Activated CD4-positive, alpha-beta T cell treated with anti-CD3 and anti-CD28 coated beads, Interleukin-10, Interleukin-2, amounts not matched to agents 100 ng/mL and 50 ng/mL, durations not matched to agents 16 hours and 8 hours (primary cell): ENCODE data around the gene TNFRSF21.
"Not testable (repeated sequence)": the region's sequence is repeated elsewhere in the genome, so short reads cannot be mapped to it uniquely, and the experiment has no call there.

Experiments
- DNase-seq: peaks from one replicate; pipeline ENCODE4 v3.0.0-alpha.2; 2020

Gene TNFRSF21

GRCh38 chr6:47283993-47284392, 25.7 kb downstream of the TNFRSF21 start:
- no peak for DNase-seq

DNA sequence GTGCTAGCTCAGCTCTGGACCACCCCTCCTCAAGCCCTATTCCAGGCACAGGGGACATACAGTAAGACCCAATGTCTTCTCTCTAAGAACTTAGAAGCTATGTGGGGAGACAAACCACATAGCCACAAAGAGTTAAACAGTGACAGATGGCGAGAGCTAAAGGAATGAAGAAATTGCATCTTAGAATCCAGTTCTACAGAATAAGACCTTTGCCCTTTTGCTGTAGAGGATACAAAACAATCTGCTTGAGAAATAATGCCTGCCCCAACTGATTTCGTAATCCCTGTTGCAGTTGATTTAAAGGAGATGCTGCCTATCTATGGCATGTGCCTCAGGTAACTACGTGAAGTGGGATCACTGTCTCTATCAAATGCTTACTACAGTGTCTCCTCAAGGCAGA, 31.2 kb downstream of the TNFRSF21 start:
- no peak for DNase-seq

- no peak for DNase-seq
Measured at GRCh38 chr6:47277702-47278101, 32.0 kb downstream of the TNFRSF21 start.

GRCh38 chr6:47276377-47276776, 33.3 kb downstream of the TNFRSF21 start:
- no peak for DNase-seq

DNA sequence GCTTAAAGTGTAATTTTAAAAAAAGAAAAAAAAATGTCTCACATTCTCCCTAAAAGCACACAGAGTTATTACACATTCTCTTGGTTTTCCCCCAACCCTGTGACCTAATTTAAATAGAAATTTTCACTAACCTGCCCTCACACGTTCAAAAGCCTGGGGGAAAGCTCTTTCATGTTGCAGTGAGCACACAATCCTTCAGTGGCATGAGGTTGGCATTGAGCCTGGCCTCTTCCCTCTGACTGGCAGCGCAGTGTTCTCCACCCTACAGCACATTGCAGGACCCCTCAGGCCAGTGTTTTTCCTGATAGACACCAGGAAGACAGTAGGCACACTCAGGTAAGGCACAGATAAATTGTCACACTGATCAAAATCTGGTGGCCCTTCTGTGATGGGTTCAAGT, 34.1 kb downstream of the TNFRSF21 start:
- no peak for DNase-seq

DNA sequence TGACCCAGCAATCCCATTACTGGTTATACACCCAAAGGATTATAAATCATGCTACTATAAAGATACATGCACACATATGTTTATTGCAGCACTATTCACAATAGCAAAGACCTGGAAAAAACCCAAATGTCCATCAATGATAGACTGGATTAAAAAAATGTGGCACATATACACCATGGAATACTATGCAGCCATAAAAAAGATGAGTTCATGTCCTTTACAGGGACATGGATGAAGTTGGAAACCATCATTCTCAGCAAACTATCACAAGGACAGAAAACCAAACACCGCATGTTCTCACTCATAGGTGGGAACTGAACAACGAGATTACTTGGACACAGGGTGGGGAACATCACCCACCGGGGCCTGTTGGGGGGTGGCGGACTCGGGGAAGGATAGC, 34.6 kb downstream of the TNFRSF21 start:
- not testable (repeated sequence) for DNase-seq

GRCh38 chr6:47268572-47269187, 41.0 kb downstream of the TNFRSF21 start:
- no peak for DNase-seq

- no peak for DNase-seq
Measured at GRCh38 chr6:47267301-47267700, 42.4 kb downstream of the TNFRSF21 start.

GRCh38 chr6:47265971-47266370, 43.7 kb downstream of the TNFRSF21 start:
- DNase-seq, result no peak

GRCh38 chr6:47264775-47265184, 44.9 kb downstream of the TNFRSF21 start:
- no peak for DNase-seq

- DNase-seq, result no peak
Measured at GRCh38 chr6:47263268-47263667, 46.4 kb downstream of the TNFRSF21 start.

DNA sequence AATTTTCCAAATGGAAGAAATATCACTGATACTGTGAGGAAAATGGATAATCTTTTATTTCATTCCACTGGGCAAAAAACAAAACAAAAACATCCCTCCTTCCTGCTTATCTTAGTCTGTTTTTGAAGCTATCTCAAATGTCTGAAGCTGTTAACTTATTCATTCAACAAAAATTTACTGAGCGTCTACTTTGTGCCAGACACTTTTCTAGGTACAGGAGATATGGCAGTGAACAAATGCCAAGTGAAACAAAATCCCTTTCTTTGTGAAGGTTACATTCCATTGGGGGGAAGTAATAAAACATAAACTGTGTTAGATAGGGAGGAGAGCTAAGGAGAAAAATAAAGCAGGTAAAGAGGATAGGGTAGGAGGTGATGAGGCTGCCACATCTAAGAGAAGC, 47.5 kb downstream of the TNFRSF21 start:
- DNase-seq, result no peak

GRCh38 chr6:47261191-47261590, 48.5 kb downstream of the TNFRSF21 start:
- DNase-seq, result no peak

GRCh38 chr6:47260021-47260420, 49.7 kb downstream of the TNFRSF21 start:
- DNase-seq, result no peak

- no peak for DNase-seq
Measured at GRCh38 chr6:47258724-47259347, 50.9 kb downstream of the TNFRSF21 start.

DNA sequence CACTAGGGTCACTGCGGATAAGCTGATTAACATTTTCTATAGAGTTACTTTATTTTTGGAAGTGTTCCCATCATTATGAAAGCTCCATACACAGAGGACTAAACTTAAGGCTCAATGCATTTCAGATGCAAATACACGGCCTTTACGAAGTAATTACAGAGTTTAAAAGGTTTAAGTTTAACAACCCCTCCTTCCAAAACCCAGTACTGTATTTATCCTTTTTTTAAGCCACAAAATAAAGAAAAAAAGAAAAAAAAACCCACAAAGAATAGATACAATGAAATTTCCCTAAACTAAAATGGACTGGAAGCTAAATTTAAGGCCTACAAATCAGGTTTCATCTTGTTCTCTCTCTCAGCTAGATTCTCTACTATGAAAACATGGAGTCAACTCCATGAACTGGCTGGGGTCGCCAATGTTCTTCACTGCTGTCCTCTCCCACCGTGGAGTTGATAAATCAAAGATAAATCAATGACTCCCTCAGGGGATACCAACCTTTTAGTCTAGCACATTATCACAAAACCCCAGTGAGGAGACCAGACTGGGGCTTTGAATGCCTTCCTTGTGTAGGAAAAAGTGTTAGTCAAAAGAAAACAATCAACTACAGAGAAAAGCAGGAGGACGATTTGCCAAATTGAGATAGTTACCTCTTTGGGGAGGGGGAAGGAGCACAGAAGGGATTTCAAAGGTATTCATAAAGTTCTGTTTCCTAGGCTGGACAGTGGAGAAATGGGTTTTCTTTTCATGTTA, 52.5 kb downstream of the TNFRSF21 start:
- no peak for DNase-seq

DNA sequence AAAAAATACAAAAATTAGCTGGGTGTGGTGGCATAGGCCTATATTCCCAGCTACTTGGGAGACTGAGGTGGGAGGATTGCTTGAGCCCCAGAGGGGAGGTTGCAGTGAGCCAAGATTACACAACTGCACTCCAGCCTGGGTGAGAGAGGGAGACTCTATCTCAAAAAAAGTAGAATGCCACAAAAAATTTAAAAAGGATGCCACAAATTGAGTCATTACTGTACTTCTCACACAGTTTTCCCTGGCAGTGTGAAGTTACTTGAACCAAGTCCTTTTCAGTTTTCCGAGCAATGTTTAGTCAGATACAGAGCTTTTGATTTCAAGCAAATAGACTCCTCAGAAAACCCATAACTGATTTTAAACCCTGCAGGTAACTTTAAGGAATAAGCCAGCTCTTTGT, 53.3 kb downstream of the TNFRSF21 start:
- no peak for DNase-seq

GRCh38 chr6:47254906-47255305, 54.8 kb downstream of the TNFRSF21 start:
- DNase-seq, result no peak

- no peak for DNase-seq
Measured at GRCh38 chr6:47254051-47254450, 55.7 kb downstream of the TNFRSF21 start.

- no peak for DNase-seq
Measured at GRCh38 chr6:47253136-47253535, 56.6 kb downstream of the TNFRSF21 start.

GRCh38 chr6:47252633-47253032, 57.1 kb downstream of the TNFRSF21 start:
- no peak for DNase-seq

GRCh38 chr6:47251396-47251795, 58.3 kb downstream of the TNFRSF21 start:
- DNase-seq, result no peak

- no peak for DNase-seq
Measured at GRCh38 chr6:47250302-47250701, 59.4 kb downstream of the TNFRSF21 start.

DNA sequence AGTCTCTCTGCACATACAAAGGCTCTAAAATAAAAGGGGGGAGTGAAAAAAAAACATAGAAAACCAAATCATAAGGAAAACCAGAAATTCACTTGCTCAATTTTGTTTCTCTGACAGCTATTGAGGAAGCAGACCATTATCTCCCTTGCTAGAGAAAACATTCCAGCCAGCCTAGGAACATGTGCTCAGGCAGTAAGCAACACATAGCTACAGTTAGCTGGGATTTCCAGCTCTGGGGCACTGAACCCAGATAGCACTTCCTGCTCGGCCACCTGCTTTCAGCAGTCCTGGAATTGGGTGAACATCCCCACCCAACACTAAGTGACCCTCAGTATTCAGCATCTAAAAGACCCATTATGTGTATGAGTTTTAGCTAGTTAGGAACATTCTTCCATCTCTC, 61.3 kb downstream of the TNFRSF21 start:
- DNase-seq, result no peak
